Measurements from ENCODE around the gene MCRIP2.
A peak's percentile ranks its signal among the peaks of the same experiment; 100 is the strongest.

Gene MCRIP2

GRCh38 chr16:648071-648780 lies 6.6 kb downstream of the MCRIP2 start:
- DNase-seq (ENCODE audit: low spot score) = peak; percentile 74

- peak; percentile 89 for DNase-seq (ENCODE audit: low spot score)
Observed at GRCh38 chr16:648781-649589, 7.4 kb downstream of the MCRIP2 start, which contains the start of gene WDR90. Gene WDR90 (plus strand): TSS chr16:649365. CDS start chr16:649417, 52 bp downstream.

- no peak for DNase-seq (ENCODE audit: low spot score)
Observed at GRCh38 chr16:649631-650030, 8.0 kb downstream of the MCRIP2 start.

- no peak for DNase-seq (ENCODE audit: low spot score)
Observed at GRCh38 chr16:651844-652243, 10.2 kb downstream of the MCRIP2 start.

GRCh38 chr16:652454-653305 lies 11.1 kb downstream of the MCRIP2 start:
- DNase-seq (ENCODE audit: low spot score) = no peak

- no peak for DNase-seq (ENCODE audit: low spot score)
Observed at GRCh38 chr16:654034-654433, 12.4 kb downstream of the MCRIP2 start.

GRCh38 chr16:657487-657886 lies 15.9 kb downstream of the MCRIP2 start:
- DNase-seq (ENCODE audit: low spot score) = no peak

- DNase-seq (ENCODE audit: low spot score) = no peak
Observed at GRCh38 chr16:658679-659571, 17.3 kb downstream of the MCRIP2 start.

GRCh38 chr16:659618-660017 lies 18.0 kb downstream of the MCRIP2 start:
- DNase-seq (ENCODE audit: low spot score) = no peak

- no peak for DNase-seq (ENCODE audit: low spot score)
Observed at GRCh38 chr16:660132-660458, 18.5 kb downstream of the MCRIP2 start.

- peak; percentile 58 for DNase-seq (ENCODE audit: low spot score)
Observed at GRCh38 chr16:660459-661183, 19.0 kb downstream of the MCRIP2 start.

- DNase-seq (ENCODE audit: low spot score) = no peak
Observed at GRCh38 chr16:661184-661821, 19.7 kb downstream of the MCRIP2 start.

- DNase-seq (ENCODE audit: low spot score) = no peak
Observed at GRCh38 chr16:662095-662494, 20.5 kb downstream of the MCRIP2 start.

GRCh38 chr16:662597-662996 lies 21.0 kb downstream of the MCRIP2 start:
- no peak for DNase-seq (ENCODE audit: low spot score)

- DNase-seq (ENCODE audit: low spot score) = no peak
Observed at GRCh38 chr16:666572-666971, 24.9 kb downstream of the MCRIP2 start.

- DNase-seq (ENCODE audit: low spot score) = no peak
Observed at GRCh38 chr16:667113-667779, 25.6 kb downstream of the MCRIP2 start.

GRCh38 chr16:667780-668518 lies 26.3 kb downstream of the MCRIP2 start, which contains the start of gene RHOT2:
Gene RHOT2 (plus strand): TSS chr16:668132. CDS start chr16:668200, 68 bp downstream.
- DNase-seq (ENCODE audit: low spot score) = peak; percentile 87

GRCh38 chr16:668519-669171 lies 27.0 kb downstream of the MCRIP2 start:
- DNase-seq (ENCODE audit: low spot score) = no peak

All from SW480 (cell line).